PC-3 (cell line): ENCODE data around the gene GAB3. TPM values are rescaled to one million over a fixed set of nuclear protein-coding genes. Genes with fewer than 3 reads are reported as not detected.
A peak's percentile ranks its signal among the peaks of the same experiment; 100 is the strongest.

Experiments
- ATAC-seq: fragments of 200-7000 bp; cut with Tn5 transposase; 2 replicates; pipeline ENCODE4 v1.9.1; 2020; ENCODE audit warnings: mild to moderate bottlenecking, moderate library complexity
- BruUV-seq: library from RNA; stranded (reverse); fragments of 400-500 nt; replicated peaks from 2 replicates; lab custom pipeline; 2021; lab: Mats Ljungman, UMichigan
- CTCF ChIA-PET: fragments of 300-600 bp; sonication (Branson Sonifier 250); formaldehyde crosslinking; loops from one replicate; lab custom pipeline; 2022; ENCODE audit warnings: antibody characterized with exemption; lab: Charles Lee
- POLR2A ChIA-PET: fragments of 300-600 bp; sonication (Branson Sonifier 250); formaldehyde crosslinking; loops from one replicate; lab custom pipeline; 2022; ENCODE audit warnings: antibody characterized with exemption; ENCODE audit not compliant: unreplicated experiment; lab: Charles Lee
- DNase-seq: peaks from one replicate; pipeline ENCODE4 v3.0.0-alpha.2; 2015
- H2AFZ ChIP-seq: fragments of 300-600 bp; sonication (generic); 2 replicates; pipeline ENCODE4 v1.6.0; 2016; ENCODE audit warnings: antibody characterized with exemption, low read length
- H3F3A ChIP-seq: fragments of 300-600 bp; sonication (generic); one replicate; pipeline ENCODE4 v1.6.0; 2017; ENCODE audit warnings: antibody characterized with exemption, low read length, control low read depth, mild to moderate bottlenecking; ENCODE audit not compliant: unreplicated experiment
- H3K27ac ChIP-seq: fragments of 300-600 bp; sonication (generic); 2 replicates; pipeline ENCODE4 v1.5.1; 2016; ENCODE audit warnings: mild to moderate bottlenecking, low read length
- H3K27me3 ChIP-seq: fragments of 300-600 bp; sonication (generic); 2 replicates; pipeline ENCODE4 v1.6.1; 2016; ENCODE audit warnings: low read length, mixed read lengths
- H3K36me3 ChIP-seq: fragments of 300-600 bp; sonication (generic); 2 replicates; pipeline ENCODE4 v1.6.1; 2016; ENCODE audit warnings: low read depth, mixed run types, low read length, mixed read lengths
- H3K4me1 ChIP-seq: fragments of 300-600 bp; sonication (generic); 2 replicates; pipeline ENCODE4 v1.5.1; 2016; ENCODE audit warnings: low read length; ENCODE audit not compliant: insufficient read depth
- H3K4me2 ChIP-seq: fragments of 300-600 bp; sonication (generic); 2 replicates; pipeline ENCODE4 v1.6.0; 2016; ENCODE audit warnings: low read length
- H3K4me3 ChIP-seq: fragments of 300-600 bp; sonication (generic); 2 replicates; pipeline ENCODE4 v1.5.1; 2016; ENCODE audit warnings: mild to moderate bottlenecking, low read length, mixed read lengths
- H3K79me2 ChIP-seq: fragments of 300-600 bp; sonication (generic); 2 replicates; pipeline ENCODE4 v1.6.1; 2017; ENCODE audit warnings: low read length, mixed read lengths
- H3K9ac ChIP-seq: fragments of 300-600 bp; sonication (generic); 2 replicates; pipeline ENCODE4 v1.6.0; 2016; ENCODE audit warnings: mild to moderate bottlenecking, low read length
- H3K9me2 ChIP-seq: fragments of 300-600 bp; sonication (generic); replicated peaks from 2 replicates; pipeline ENCODE4 v1.6.1; 2016; ENCODE audit warnings: mixed run types, low read length, mixed read lengths
- H3K9me3 ChIP-seq: fragments of 300-600 bp; sonication (generic); 2 replicates; pipeline ENCODE4 v1.6.1; 2016; ENCODE audit warnings: low read length, mixed read lengths
- H4K20me1 ChIP-seq: fragments of 300-600 bp; sonication (generic); 2 replicates; pipeline ENCODE4 v1.6.1; 2016; ENCODE audit warnings: low read length, mixed read lengths
- CTCF ChIP-seq: fragments of 300-600 bp; sonication (generic); conservative IDR thresholded peaks from 2 replicates; pipeline ENCODE4 v1.5.1; 2017; ENCODE audit warnings: antibody characterized with exemption, low read depth, mild to moderate bottlenecking, low read length
- EZH2 ChIP-seq: fragments of 300-600 bp; sonication (generic); IDR thresholded peaks from one replicate; pipeline ENCODE4 v1.6.1; 2017; ENCODE audit warnings: antibody characterized with exemption, mild to moderate bottlenecking, low read length; ENCODE audit not compliant: unreplicated experiment
- EZH2phosphoT487 ChIP-seq: fragments of 300-600 bp; sonication (generic); IDR thresholded peaks from 2 replicates; pipeline ENCODE4 v1.6.1; 2018; ENCODE audit warnings: mild to moderate bottlenecking, antibody characterized with exemption, low read length, borderline replicate concordance
- intact Hi-C: fragments of 100-400 bp; cut with micrococcal nuclease; formaldehyde crosslinking; loops from 2 replicates; pipeline ENCODE4 v1.9.0; 2023
- total RNA-seq: library from RNA; depleted of rRNA; stranded (reverse); fragments of >200 nt; gene quantifications from 2 replicates; pipeline ENCODE4 v1.2.3, GENCODE V29; 2014

The GAB3 gene
- total RNA-seq, 1 experiment from 2014 or later: 3.1 TPM

DNA sequence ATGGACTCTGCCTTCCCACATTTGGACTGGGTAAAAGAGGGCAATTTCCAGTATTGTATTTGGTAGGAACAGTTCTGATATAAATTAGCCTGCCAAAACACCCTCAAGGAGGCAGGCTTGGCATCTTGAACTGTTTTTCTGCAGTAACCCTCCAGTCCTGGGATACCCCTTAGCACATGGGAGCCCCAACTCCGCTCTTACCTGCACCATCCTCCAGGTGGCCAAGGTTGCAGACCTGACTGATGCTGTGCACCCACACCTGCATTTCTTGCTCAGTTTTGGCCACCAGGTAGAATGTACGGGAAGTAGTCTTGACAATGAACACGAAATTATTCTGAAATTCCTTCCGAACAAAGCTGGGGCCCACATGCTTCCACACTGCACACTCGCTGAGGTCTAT lies 35.1 kb downstream of the GAB3 start:
- no peaks in the 10 kb centered on the region for H4K20me1 ChIP-seq
- H2AFZ ChIP-seq: no peak overlapping the region
- CTCF ChIA-PET: no interaction called here
- no peak overlapping the region for H3K4me2 ChIP-seq
- ATAC-seq (no peak), DNase-seq (peak; percentile 10)
- no TSS peak for BruUV-seq
- no peaks in the 10 kb centered on the region for H3K36me3 ChIP-seq
- no peak overlapping the region for H3K4me3 ChIP-seq
- no peak overlapping the region for H3K27ac ChIP-seq
- H3K27me3 ChIP-seq: no peaks in the 10 kb centered on the region
- H3K79me2 ChIP-seq: no peaks in the 10 kb centered on the region
- no peaks in the 10 kb centered on the region for H3K9me2 ChIP-seq
- TF ChIP-seq EZH2 (no peak), CTCF (peak; percentile 26; the same call in 1 of the 2 replicates)
- H3K9ac ChIP-seq: no peak overlapping the region
- H3F3A ChIP-seq: peaks cover 2% of the 10 kb centered on the region
- intact Hi-C loops: loop anchor here (1.0 kb wide), 1 partner anchor 32 kb away; no protein-coding TSS in a partner anchor
- H3K4me1 ChIP-seq: peaks cover 45% of the 10 kb centered on the region
- POLR2A ChIA-PET: no interaction called here
- H3K9me3 ChIP-seq: no peaks in the 10 kb centered on the region

DNA sequence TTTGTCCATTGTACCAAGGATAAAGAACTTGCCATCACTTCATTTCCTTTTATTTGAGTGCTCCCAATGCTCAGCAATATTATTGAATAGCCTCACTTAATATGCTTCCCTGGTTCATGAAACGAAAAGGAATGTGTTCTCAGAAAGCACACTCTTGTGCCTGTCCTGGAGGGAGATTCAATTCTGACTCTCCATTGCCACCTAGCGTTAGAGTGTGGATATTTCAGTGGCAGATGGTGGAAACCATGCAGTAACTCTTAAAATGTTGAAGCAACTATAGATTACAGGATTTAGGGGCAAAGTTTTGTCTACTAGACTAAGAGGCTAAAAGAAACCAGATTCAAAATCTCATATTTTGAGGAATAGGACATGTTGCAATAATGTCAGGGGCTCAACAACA lies 36.0 kb downstream of the GAB3 start:
- Histone ChIP-seq H2AFZ (no peak overlapping the region), H3K9ac (no peak overlapping the region), H3K27ac (no peak overlapping the region), H3K79me2 (no peaks in the 10 kb centered on the region), H3K9me3 (no peaks in the 10 kb centered on the region), H4K20me1 (no peaks in the 10 kb centered on the region), H3K36me3 (no peaks in the 10 kb centered on the region), H3K4me2 (no peak overlapping the region), H3F3A (peaks cover 2% of the 10 kb centered on the region), H3K4me3 (no peak overlapping the region), H3K9me2 (no peaks in the 10 kb centered on the region), H3K4me1 (peaks cover 43% of the 10 kb centered on the region), H3K27me3 (no peaks in the 10 kb centered on the region)
- ChIA-PET CTCF (no interaction called here), POLR2A (no interaction called here)
- DNase-seq: peak; percentile 76
- TF ChIP-seq CTCF (peak; percentile 85), EZH2 (no peak)
- intact Hi-C loops: loop anchor here (1.0 kb wide), 1 partner anchor 33 kb away; no protein-coding TSS in a partner anchor
- peak; percentile 39 for ATAC-seq
- no TSS peak for BruUV-seq

DNA sequence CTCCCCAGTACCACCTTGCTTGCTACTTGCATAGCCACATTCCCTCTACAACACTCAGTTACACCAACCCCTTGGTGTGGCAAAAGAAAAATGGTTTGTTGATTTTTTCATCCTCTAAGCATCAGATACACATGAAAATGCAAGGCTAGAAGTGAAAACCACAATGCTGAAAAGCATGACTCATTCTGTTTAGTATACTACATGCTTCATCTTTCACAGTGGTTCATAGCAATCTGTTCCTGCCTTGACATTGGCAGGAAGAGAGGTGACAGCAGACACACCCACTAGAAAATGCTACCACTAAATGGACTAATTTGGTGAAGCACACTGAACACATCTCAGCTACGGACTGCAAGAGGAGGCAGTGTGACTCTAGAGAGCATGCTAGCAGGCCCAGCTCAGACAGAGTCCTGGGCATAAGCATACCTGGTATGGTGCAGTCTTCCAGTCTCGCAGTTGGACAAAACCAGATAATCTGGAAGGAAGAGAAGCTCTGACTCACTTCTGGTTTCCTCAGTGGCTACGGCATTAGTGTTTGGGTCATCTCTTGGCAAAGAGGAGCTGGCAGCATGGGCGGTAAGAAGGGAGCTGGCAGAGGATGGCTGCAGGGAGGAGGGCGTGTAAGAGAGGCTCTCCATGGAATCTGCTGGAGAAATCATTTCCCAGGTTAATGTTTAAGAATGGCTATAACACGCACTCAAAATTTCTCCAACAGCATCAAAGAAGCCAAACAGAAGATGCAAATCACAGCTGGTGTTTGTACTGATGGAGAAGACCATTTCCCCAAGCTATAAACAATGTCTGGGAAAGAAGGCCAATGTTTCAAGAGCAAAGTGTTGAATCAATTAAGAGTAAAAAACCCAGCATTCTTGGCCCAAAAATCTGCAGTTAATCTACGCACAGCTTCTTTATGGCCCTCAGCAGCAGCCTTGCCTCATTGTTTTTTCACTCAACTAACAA lies 37.8 kb downstream of the GAB3 start:
- POLR2A ChIA-PET: interaction anchor here (0.6 kb wide), 1 partner anchor 172 kb away, joined by 3 read pairs; no protein-coding TSS in a partner anchor

More for the DNA sequence above, 37.8 kb downstream of the GAB3 start:
- Histone ChIP-seq H3K79me2 (no peaks in the 10 kb centered on the region), H3K27me3 (no peaks in the 10 kb centered on the region), H3K9ac (no peak overlapping the region), H3K36me3 (no peaks in the 10 kb centered on the region), H3K9me3 (no peaks in the 10 kb centered on the region), H3F3A (peaks cover 2% of the 10 kb centered on the region), H3K4me1 (peaks cover 26% of the 10 kb centered on the region), H4K20me1 (no peaks in the 10 kb centered on the region), H3K4me2 (peak overlapping the region; percentile 79), H3K9me2 (no peaks in the 10 kb centered on the region), H3K27ac (peak overlapping the region; percentile 84), H2AFZ (no peak overlapping the region), H3K4me3 (peak overlapping the region; percentile 12; the same call in 1 of the 2 replicates)
- DNase-seq: peak; percentile 83
- BruUV-seq: no TSS peak
- peak; percentile 82 for ATAC-seq
- CTCF ChIA-PET: no interaction called here
- intact Hi-C loops: no loop called here
- TF ChIP-seq EZH2: no peak
- TF ChIP-seq CTCF: no peak
- TF ChIP-seq EZH2phosphoT487: no peak
